HepG2 (cell line): ENCODE data around the gene HOPX. TPM values are rescaled to one million over a fixed set of nuclear protein-coding genes. Genes with fewer than 3 reads are reported as not detected.

Experiments
- ATAC-seq: fragments of 200-7000 bp; cut with Tn5 transposase; 3 replicates; pipeline ENCODE4 v1.9.1; 2020; ENCODE audit warnings: mild to moderate bottlenecking, moderate library complexity
- BruUV-seq: library from RNA; stranded (reverse); fragments of 400-500 nt; replicated peaks from 2 replicates; lab custom pipeline; 2021; lab: Mats Ljungman, UMichigan
- CTCF ChIA-PET: fragments of 300-600 bp; formaldehyde crosslinking; extraction: SDS; loops from one replicate; lab custom pipeline; 2021; ENCODE audit warnings: low total read pairs, inconsistent platforms, low intra/inter-chr PET ratio; lab: Yijun Ruan, JAX
- POLR2A ChIA-PET: fragments of 350-600 bp; sonication (Branson Sonifier 250); formaldehyde crosslinking; loops from one replicate; lab custom pipeline; 2020; ENCODE audit warnings: antibody characterized with exemption, inconsistent platforms; lab: Yijun Ruan, JAX
- DNase-seq: peaks from one replicate; pipeline ENCODE4 v3.0.0-alpha.2; 2015; ENCODE audit warnings: low spot score
- FAIRE-seq: peaks from 3 replicates; lab custom pipeline; 2011; peaks lifted over from hg19 to GRCh38; lab: Jason Lieb, UNC
- H2AFZ ChIP-seq: one replicate; pipeline ENCODE4 v1.6.1; 2011; ENCODE audit warnings: low read length, inconsistent platforms
- H3K27ac ChIP-seq: fragments of 300-600 bp; 3 replicates; pipeline ENCODE4 v1.8.0; 2011; ENCODE audit warnings: mixed run types, mild to moderate bottlenecking, mixed read lengths, low read length, inconsistent platforms; ENCODE audit not compliant: insufficient read depth; ENCODE audit errors: extremely low read length
- H3K27me3 ChIP-seq, 2 experiments: fragments of 200-600 bp in 1 of 2; 2 replicates in 1 of 2; 3 replicates in 1 of 2; pipeline versions ENCODE4 v1.6.0 to v1.8.0; 2011; ENCODE audit warnings: low read length in 2 of 2, mild to moderate bottlenecking in 2 of 2, moderate library complexity in 2 of 2, inconsistent platforms in 1 of 2; ENCODE audit not compliant: insufficient read depth in 2 of 2, control insufficient read depth in 1 of 2
- H3K36me3 ChIP-seq, 2 experiments: fragments of 200-600 bp in 1 of 2; replicated peaks in 1 of 2; 2 replicates in 1 of 2; 3 replicates in 1 of 2; pipeline versions ENCODE4 v1.5.1 to v1.8.0; 2011; ENCODE audit warnings: low read length in 2 of 2, inconsistent platforms in 1 of 2; ENCODE audit not compliant: insufficient read depth in 2 of 2, control insufficient read depth in 1 of 2
- H3K4me1 ChIP-seq: 2 replicates; pipeline ENCODE4 v1.5.1; 2012; ENCODE audit warnings: low read length, inconsistent platforms; ENCODE audit not compliant: insufficient read depth
- H3K4me2 ChIP-seq: 2 replicates; pipeline ENCODE4 v1.6.0; 2011; ENCODE audit warnings: low read depth, low read length, inconsistent platforms
- H3K4me3 ChIP-seq, 3 experiments: fragments of 200-600 bp in 1 of 3; sonication (generic), shearing (Covaris generic) in 1 of 3; replicated peaks in 1 of 3; 2 replicates each; pipeline ENCODE4 v1.5.1; 2011 to 2016; ENCODE audit warnings: low read length in 3 of 3, inconsistent platforms in 2 of 3, low read depth in 2 of 3, mild to moderate bottlenecking in 2 of 3, control low read depth in 1 of 3, mixed read lengths in 1 of 3; ENCODE audit not compliant: insufficient read depth in 1 of 3
- H3K79me2 ChIP-seq: one replicate; pipeline ENCODE4 v1.6.1; 2011; ENCODE audit warnings: low read length, inconsistent platforms; ENCODE audit not compliant: insufficient read depth
- H3K9ac ChIP-seq: 2 replicates; pipeline ENCODE4 v1.6.0; 2011; ENCODE audit warnings: mild to moderate bottlenecking, low read depth, low read length, inconsistent platforms; ENCODE audit not compliant: insufficient read depth
- H3K9me3 ChIP-seq: 2 replicates; pipeline ENCODE4 v1.5.1; 2012; ENCODE audit warnings: mild to moderate bottlenecking, low read length
- H4K20me1 ChIP-seq: 2 replicates; pipeline ENCODE4 v1.6.0; 2011; ENCODE audit warnings: inconsistent platforms, mild to moderate bottlenecking, low read length, moderate library complexity; ENCODE audit not compliant: insufficient read depth
- ARHGAP35 ChIP-seq: sonication (generic); formaldehyde crosslinking; IDR thresholded peaks from 2 replicates; pipeline ENCODE4 v1.9.0; 2022; ENCODE audit warnings: mild to moderate bottlenecking, inconsistent platforms, moderate library complexity, missing genetic modification reagents, borderline replicate concordance
- BCLAF1 ChIP-seq: fragments of 450-650 bp; IDR thresholded peaks from 2 replicates; pipeline ENCODE4 v1.6.1; 2017; ENCODE audit warnings: mild to moderate bottlenecking
- ELF1 ChIP-seq: sonication (generic); formaldehyde crosslinking; IDR thresholded peaks from 2 replicates; pipeline ENCODE4 v1.4.0; 2020; ENCODE audit warnings: missing genetic modification reagents
- HNF4G ChIP-seq, 2 experiments: sonication (generic) in 1 of 2; formaldehyde crosslinking in 1 of 2; IDR thresholded peaks; 2 replicates each; pipeline versions ENCODE4 v1.4.0 to v1.6.1; 2011 to 2020; ENCODE audit warnings: borderline replicate concordance in 2 of 2, low read depth in 2 of 2, mild to moderate bottlenecking in 2 of 2, low read length in 1 of 2, missing genetic modification reagents in 1 of 2, moderate library complexity in 1 of 2
- KAT7 ChIP-seq: IDR thresholded peaks from 2 replicates; pipeline ENCODE4 v1.6.1; 2018; ENCODE audit warnings: borderline replicate concordance, missing compliant biosample characterization
- KMT2B ChIP-seq: IDR thresholded peaks from 2 replicates; pipeline ENCODE4 v1.6.1; 2016; ENCODE audit warnings: missing genetic modification reagents, missing compliant biosample characterization
- MED8 ChIP-seq: sonication (generic); formaldehyde crosslinking; IDR thresholded peaks from 2 replicates; pipeline ENCODE4 v1.8.1; 2023; ENCODE audit warnings: mild to moderate bottlenecking, missing genetic modification reagents; ENCODE audit not compliant: insufficient replicate concordance
- NAIF1 ChIP-seq: sonication (generic); formaldehyde crosslinking; IDR thresholded peaks from 2 replicates; pipeline ENCODE4 v1.5.0; 2020; ENCODE audit warnings: mild to moderate bottlenecking, missing genetic modification reagents, borderline replicate concordance
- REL ChIP-seq: sonication (generic); formaldehyde crosslinking; conservative IDR thresholded peaks from 2 replicates; pipeline ENCODE4 v1.8.0; 2022; ENCODE audit warnings: mild to moderate bottlenecking, missing genetic modification reagents, moderate library complexity
- REPIN1 ChIP-seq: sonication (generic); formaldehyde crosslinking; IDR thresholded peaks from 2 replicates; pipeline ENCODE4 v1.8.0; 2022; ENCODE audit warnings: missing genetic modification reagents, low read depth, mild to moderate bottlenecking, borderline replicate concordance
- TBX2 ChIP-seq: sonication (generic); formaldehyde crosslinking; IDR thresholded peaks from 2 replicates; pipeline ENCODE4 v1.5.0; 2020; ENCODE audit warnings: missing genetic modification reagents, mild to moderate bottlenecking, borderline replicate concordance
- TCF7L2 ChIP-seq: IDR thresholded peaks from 2 replicates; pipeline ENCODE4 v1.6.1; 2011; ENCODE audit warnings: mild to moderate bottlenecking, low read depth, low read length, moderate library complexity
- ZC3H13 ChIP-seq: sonication (generic); formaldehyde crosslinking; IDR thresholded peaks from 2 replicates; pipeline ENCODE4 v1.8.1; 2023; ENCODE audit warnings: mild to moderate bottlenecking, missing genetic modification reagents, moderate library complexity
- ZFYVE20 ChIP-seq: sonication (generic); formaldehyde crosslinking; IDR thresholded peaks from 2 replicates; pipeline ENCODE4 v1.8.0; 2023; ENCODE audit warnings: low read depth, mild to moderate bottlenecking, moderate library complexity, missing genetic modification reagents, borderline replicate concordance
- ZNF30 ChIP-seq: sonication (generic); formaldehyde crosslinking; IDR thresholded peaks from 2 replicates; pipeline ENCODE4 v1.5.0; 2020; ENCODE audit warnings: mild to moderate bottlenecking, missing genetic modification reagents
- ZNF552 ChIP-seq: sonication (generic); formaldehyde crosslinking; IDR thresholded peaks from 2 replicates; pipeline ENCODE4 v1.9.0; 2022; ENCODE audit warnings: missing genetic modification reagents, mild to moderate bottlenecking, borderline replicate concordance
- ZNF574 ChIP-seq: sonication (generic); formaldehyde crosslinking; IDR thresholded peaks from 2 replicates; pipeline ENCODE4 v1.4.0; 2020; ENCODE audit warnings: missing genetic modification reagents
- ZNF775 ChIP-seq: sonication (generic); formaldehyde crosslinking; IDR thresholded peaks from 2 replicates; pipeline ENCODE4 v1.4.0; 2020; ENCODE audit warnings: missing genetic modification reagents, mild to moderate bottlenecking, moderate library complexity, borderline replicate concordance
- ZNF841 ChIP-seq: sonication (generic); formaldehyde crosslinking; IDR thresholded peaks from 2 replicates; pipeline ENCODE4 v1.8.1; 2023; ENCODE audit warnings: missing genetic modification reagents, borderline replicate concordance
- WGBS: methylation state at CpG from one replicate; pipeline ENCODE4 v1.1.6; 2017; ENCODE audit warnings: low lambda C conversion rate; 5-methylcytosine and 5-hydroxymethylcytosine counted together
- in situ Hi-C: cut with HindIII; loops from 2 replicates; pipeline ENCODE4 v1.10.0; 2017; ENCODE audit warnings: low pct_unique_long_range_greater_than_20kb; ENCODE audit not compliant: extremely low pct_ligation_motif_present
- intact Hi-C: fragments of 100-400 bp; cut with micrococcal nuclease; formaldehyde crosslinking; loops from one replicate; pipeline ENCODE4 v1.10.0; 2022; ENCODE audit not compliant: unreplicated experiment
- polyA plus RNA-seq, 8 experiments: library from polyadenylated mRNA; depleted of rRNA in 3 of 8; stranded (reverse) in 7 of 8; unstranded in 1 of 8; fragments of >200 nt; fragmentation: Illumina TruSeq in 4 of 8; extraction: Trizol in 4 of 8; gene quantifications; 2 replicates each; pipeline versions ENCODE4 v1.2.1 to v1.2.3, GENCODE V29; 2011 to 2016; ENCODE audit warnings: low read depth in 4 of 8, missing spikeins in 1 of 8, mixed read lengths in 1 of 8; ENCODE audit not compliant: insufficient read depth in 1 of 8
- total RNA-seq, 5 experiments: library from RNA; depleted of rRNA; stranded (reverse); fragments of >200 nt; fragmentation: Illumina TruSeq; extraction: Trizol; gene quantifications; 2 replicates each; pipeline ENCODE4 v1.2.3, GENCODE V29; 2016; ENCODE audit warnings: low read depth in 1 of 5

Gene HOPX
- total and polyA plus RNA-seq, 2 of the 13 experiments (the other 11 are each of a cell fraction or from before 2014, with no cell fraction given): not detected

- FAIRE-seq (no peak), ATAC-seq (no peak), DNase-seq (no peak)
- peaks cover 8% of the 10 kb centered on the region for H3K9me3 ChIP-seq
- no peak overlapping the region for H2AFZ ChIP-seq
- CTCF ChIA-PET: no interaction called here
- in situ Hi-C loops: no loop called here
- POLR2A ChIA-PET: no interaction called here
- no peak overlapping the region for H3K4me2 ChIP-seq
- no peaks in the 10 kb centered on the region for H3K36me3 ChIP-seq
- H4K20me1 ChIP-seq: no peaks in the 10 kb centered on the region
- intact Hi-C loops: no loop called here
- H3K9ac ChIP-seq: no peak overlapping the region
- no peak overlapping the region for H3K27ac ChIP-seq
- no TSS peak for BruUV-seq
- no peaks in the 10 kb centered on the region for H3K4me1 ChIP-seq
- H3K4me3 ChIP-seq: no peak overlapping the region
- peaks cover 0 to 8% of the 10 kb centered on the region in 2 experiments; a peak in 2 of 5 replicates for H3K27me3 ChIP-seq
- WGBS: 0% methylated on average over 2 of the region's 2 CpGs
- no peak for TF ChIP-seq TCF7L2
- no peak for TF ChIP-seq ARHGAP35
- TF ChIP-seq ZNF552: no peak
- no peak for TF ChIP-seq ZNF775 (CRISPR knock-in tag)
- no peak for TF ChIP-seq KAT7
- no peak for TF ChIP-seq ZFYVE20 (CRISPR knock-in tag)
- TF ChIP-seq ZNF30 (CRISPR knock-in tag): no peak
- TF ChIP-seq BCLAF1: no peak
- TF ChIP-seq ZNF841: no peak
- no peak for TF ChIP-seq ZNF574 (CRISPR knock-in tag)
- no peak for TF ChIP-seq ZC3H13 (CRISPR knock-in tag)
- TF ChIP-seq HNF4G (IDR thresholded peaks at IDR 0.05; ENCODE audit: borderline replicate concordance, low read depth, low read length): no peak
- no peak for TF ChIP-seq HNF4G (CRISPR knock-in tag; IDR thresholded peaks at IDR 0.05; ENCODE audit: borderline replicate concordance, low read depth)
- no peak for TF ChIP-seq ELF1 (CRISPR knock-in tag)
- no peak for TF ChIP-seq TBX2 (CRISPR knock-in tag)
- TF ChIP-seq REPIN1 (CRISPR knock-in tag): no peak
- no peak for TF ChIP-seq KMT2B (CRISPR knock-in tag)
- TF ChIP-seq REL: no peak
- no peak for TF ChIP-seq NAIF1 (CRISPR knock-in tag)
- TF ChIP-seq MED8: no peak
- TF ChIP-seq, all 625 proteins: peak for 0
- no peaks in the 10 kb centered on the region for H3K79me2 ChIP-seq
Observed at GRCh38 chr4:56666279-56666678, 14.8 kb downstream of the HOPX start.
